Stimulated activated CD8-positive, alpha-beta memory T cell treated with anti-CD3 and anti-CD28 coated beads, Interleukin-15, amount 100 ng/mL, for 1 hour (primary cell): ENCODE results near the gene CD2AP.
"Not testable (repeated sequence)": the region's sequence is repeated elsewhere in the genome, so short reads cannot be mapped to it uniquely, and the experiment has no call there.

ENCODE experiments used
- DNase-seq: peaks from one replicate; pipeline ENCODE4 v3.0.0-alpha.2; 2020; ENCODE audit warnings: low read depth

The CD2AP gene

GRCh38 chr6:47457370-47457769 lies 20.2 kb upstream of the CD2AP start:
- DNase-seq, result no peak

- DNase-seq, result no peak
These were observed 13.5 kb upstream of the CD2AP start for GRCh38 chr6:47464052-47464451.

- DNase-seq, result no peak
These were observed 12.5 kb upstream of the CD2AP start for GRCh38 chr6:47465117-47465516.

DNA sequence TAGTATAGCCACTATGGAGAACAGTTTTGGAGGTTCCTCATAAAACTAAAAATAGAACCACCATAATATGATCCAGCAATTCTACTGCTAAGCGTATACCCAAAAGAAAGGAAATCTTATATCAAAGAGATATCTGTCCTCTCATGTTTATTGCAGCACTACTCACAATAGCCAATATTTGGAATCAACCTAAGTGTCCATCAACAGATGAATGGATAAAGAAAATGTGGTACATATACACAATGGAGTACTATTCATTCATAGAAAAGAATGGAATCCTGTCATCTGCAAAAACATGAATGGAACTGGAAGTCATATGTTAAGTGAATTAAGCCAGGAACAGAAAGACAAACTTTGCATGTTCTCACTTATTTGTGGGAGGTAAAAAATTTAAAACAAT lies 5.7 kb upstream of the CD2AP start:
- DNase-seq, result no peak

GRCh38 chr6:47473791-47474346 lies 3.7 kb upstream of the CD2AP start:
- no peak for DNase-seq

GRCh38 chr6:47475319-47475816 lies 2.2 kb upstream of the CD2AP start:
- no peak for DNase-seq

- no peak for DNase-seq
These were observed 650 bp upstream of the CD2AP start for GRCh38 chr6:47476781-47477496.

DNA sequence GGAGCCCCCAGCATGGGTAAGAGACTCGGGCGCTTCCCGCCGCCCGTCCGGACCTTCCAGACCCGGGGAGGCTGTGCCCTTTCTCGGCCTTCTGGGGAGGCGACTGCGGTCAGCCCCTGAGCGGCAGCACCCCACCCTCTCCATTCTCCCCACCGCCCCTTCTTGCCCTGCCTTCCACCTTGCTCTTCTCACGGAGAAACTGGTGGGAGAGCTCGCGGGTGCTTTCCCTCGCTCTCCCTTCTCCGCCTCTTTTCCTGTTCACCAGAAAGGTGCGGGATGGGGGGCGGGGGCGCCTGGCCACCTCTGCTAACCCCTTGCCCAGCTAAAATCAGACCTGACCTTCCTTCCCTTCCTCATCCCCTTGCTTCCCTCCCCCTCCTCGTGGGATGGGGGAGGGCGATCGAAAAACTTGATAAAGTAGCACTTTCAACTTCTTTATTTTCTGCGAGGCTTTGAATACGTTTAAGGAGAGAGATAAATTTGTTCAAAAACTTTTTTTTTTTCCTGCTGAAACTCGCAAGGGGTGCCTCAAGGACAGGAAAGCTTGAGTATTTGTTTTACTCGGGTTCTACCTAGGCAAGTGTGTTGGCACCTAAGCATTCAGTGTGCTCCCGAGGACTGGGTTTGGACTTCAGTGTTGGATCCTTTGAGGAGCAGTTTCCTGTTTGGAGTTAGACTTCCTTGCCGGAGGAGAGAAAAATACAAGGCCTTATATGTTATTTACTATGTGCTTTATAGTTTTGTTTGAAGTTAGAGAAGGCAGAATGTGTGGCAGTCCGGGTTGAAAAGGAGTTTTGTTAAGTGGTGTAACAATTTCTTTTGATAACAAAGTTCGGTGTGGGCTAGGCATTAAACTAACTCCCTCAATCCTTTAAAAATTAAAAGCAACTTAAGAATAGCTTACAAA lies 897 bp downstream of the CD2AP start:
- no peak for DNase-seq

DNA sequence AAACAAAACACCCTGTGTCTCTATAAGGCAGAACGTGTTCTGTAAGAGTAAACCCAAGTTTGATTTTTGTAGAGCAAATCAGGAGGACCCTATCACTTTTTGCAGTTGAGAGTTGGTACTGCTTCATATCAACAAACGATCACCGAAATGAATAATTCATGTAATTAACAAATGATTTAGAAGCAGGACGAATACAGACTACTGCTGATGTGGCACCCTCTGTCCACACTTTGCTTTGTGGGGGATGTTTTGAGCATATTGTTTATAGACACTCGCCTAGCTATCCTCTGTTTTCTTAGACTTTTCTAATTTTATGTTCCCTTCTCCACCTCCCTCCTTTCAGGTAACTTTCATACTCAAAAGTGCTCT lies 1.5 kb downstream of the CD2AP start:
- no peak for DNase-seq

DNA sequence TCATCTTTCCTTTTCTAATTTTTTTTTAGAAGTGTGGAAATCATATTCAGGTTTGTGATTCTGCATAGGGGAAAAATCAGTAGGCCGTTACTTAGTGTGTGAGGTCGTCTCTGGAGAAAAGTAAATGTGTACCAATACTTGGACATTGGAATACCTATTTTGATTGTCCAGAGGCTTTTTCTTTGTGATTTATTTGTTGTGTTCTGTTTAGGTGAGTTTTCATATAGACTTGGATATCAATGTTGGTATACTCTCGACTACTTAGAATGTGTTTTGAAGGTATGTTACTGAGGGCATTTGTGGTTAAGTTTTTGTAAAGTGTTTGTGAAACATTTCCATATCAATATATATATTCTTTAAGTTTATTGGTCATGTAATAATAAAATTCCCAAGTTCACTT lies 2.3 kb downstream of the CD2AP start:
- no peak for DNase-seq

DNA sequence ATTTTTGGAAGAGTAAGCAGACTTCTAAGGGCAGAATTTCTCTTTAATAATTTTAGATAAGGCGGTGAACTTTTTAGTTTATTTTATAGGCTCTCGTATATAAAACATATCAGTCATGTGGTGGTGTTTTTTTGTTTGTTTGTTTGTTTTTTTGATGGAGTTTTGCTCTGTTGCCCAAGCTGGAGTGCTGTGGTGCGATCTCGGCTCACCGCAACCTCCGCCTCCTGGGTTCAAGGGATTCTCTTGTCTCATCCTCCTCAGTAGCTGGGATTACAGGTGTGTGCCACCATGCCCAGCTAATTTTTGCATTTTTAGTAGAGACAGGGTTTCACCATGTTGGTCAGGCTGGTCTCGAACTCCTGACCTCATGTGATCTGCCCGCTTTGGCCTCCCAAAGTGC lies 3.6 kb downstream of the CD2AP start:
- not testable (repeated sequence) for DNase-seq

DNA sequence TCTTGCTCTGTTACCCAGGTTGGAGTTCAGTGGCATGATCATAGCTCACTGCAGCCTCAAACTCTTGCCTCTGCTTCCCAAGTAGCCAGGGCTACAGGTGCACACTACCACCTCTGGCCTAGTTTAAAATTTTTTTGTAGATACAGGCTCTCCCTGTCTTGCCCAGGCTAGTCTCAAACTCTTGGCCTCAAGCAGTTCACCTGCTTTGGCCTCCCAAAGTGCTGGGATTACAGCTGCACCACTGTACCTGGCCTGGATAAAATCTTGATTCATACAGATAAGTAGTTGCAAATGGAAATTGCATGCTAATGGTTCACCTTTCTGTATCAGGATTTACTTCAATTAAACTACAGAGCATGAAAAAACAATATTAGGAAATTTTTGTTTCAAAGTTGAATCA lies 4.2 kb downstream of the CD2AP start:
- no peak for DNase-seq

- no peak for DNase-seq
These were observed 5.9 kb downstream of the CD2AP start for GRCh38 chr6:47483516-47483852.

- DNase-seq, result no peak
These were observed 6.4 kb downstream of the CD2AP start for GRCh38 chr6:47483853-47484546.

DNA sequence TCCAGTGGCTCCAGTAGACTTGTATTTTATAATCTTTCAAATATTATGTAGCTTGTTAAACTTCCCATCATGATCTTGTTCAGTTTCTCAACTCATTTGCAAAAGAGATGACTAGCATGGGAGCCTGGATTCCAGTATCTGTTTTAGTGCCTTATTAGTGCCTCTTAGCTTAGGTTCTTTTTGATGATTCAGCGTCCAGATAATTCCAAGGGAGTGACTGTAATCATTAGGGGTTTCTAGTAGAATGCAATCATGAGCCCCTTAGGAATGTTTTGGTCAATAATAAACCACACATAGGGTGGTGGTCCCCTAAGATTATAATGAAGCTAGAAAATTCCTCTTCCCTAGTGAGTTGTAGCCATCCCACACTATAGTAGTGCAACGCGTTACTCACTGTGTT lies 7.0 kb downstream of the CD2AP start:
- DNase-seq, result no peak

- no peak for DNase-seq
These were observed 7.5 kb downstream of the CD2AP start for GRCh38 chr6:47485083-47485482.

- DNase-seq, result no peak
These were observed 8.0 kb downstream of the CD2AP start for GRCh38 chr6:47485491-47486135.

- DNase-seq, result no peak
These were observed 12.4 kb downstream of the CD2AP start for GRCh38 chr6:47489995-47490394.

- no peak for DNase-seq
These were observed 13.1 kb downstream of the CD2AP start for GRCh38 chr6:47490676-47491075.

- no peak for DNase-seq
These were observed 14.8 kb downstream of the CD2AP start for GRCh38 chr6:47492355-47492754.

DNA sequence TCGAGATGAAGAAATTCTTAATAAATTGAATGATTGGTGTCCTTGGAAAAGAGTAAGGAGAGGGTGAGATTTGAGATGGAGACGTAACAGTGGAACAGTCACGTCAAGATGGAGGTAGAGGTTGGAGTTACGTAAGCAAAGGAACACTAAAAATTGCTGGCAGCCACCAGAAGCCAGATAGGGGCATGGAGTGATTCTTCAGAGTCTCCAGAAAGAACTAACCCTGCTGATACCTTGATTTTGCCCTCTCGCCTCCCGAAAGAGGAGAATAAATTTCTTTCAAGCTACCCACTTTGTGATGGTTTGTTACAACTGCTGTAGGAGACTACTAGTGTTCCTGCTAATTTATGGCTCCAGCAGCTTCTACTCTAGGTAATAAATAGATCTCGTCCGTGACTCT lies 17.6 kb downstream of the CD2AP start:
- DNase-seq, result no peak

DNA sequence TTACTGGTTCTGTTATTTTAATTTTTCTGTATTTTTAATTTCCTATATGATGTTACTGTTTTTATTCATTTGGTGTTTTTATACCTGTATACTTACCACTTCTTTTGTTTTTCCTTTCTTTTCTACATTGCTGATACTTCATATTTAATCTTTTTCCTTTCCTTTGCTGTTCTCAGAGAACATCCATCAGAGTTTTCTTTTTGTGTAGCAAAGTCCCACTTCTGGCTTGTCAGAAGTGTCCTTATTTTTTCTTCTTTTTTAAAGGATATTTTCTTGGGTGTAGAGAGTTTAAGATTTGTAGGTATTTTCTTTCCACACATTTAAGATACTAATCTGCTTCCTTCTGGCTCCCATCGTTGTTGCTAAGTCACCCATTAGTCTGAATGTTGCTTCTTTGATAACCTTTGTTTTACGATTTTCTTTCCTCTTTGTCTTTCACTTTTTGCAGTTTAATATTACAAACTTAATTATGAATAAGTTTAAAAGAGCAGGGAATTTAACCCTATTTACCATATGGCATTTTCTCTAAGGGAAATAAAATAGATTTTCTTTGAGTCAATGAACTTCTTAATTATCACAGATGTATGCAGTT lies 18.5 kb downstream of the CD2AP start:
- no peak for DNase-seq
